HG03520 (cell line): ENCODE measurements around the gene MRPL39.

Source experiments
- ATAC-seq: cut with Tn5 transposase; IDR thresholded peaks from one replicate; pipeline ENCODE4 v1.9.1; 2021; ENCODE audit warnings: mild to moderate bottlenecking, moderate library complexity; ENCODE audit not compliant: unreplicated experiment

Gene MRPL39

GRCh38 chr21:25541042-25541441 lies 66.2 kb downstream of the MRPL39 start:
- no peak for ATAC-seq

GRCh38 chr21:25539606-25540005 lies 67.7 kb downstream of the MRPL39 start:
- no peak for ATAC-seq

GRCh38 chr21:25537174-25537573 lies 70.1 kb downstream of the MRPL39 start:
- no peak for ATAC-seq

- ATAC-seq = no peak
These were observed 70.5 kb downstream of the MRPL39 start for GRCh38 chr21:25536752-25537151.

GRCh38 chr21:25535849-25536248 lies 71.4 kb downstream of the MRPL39 start:
- ATAC-seq = no peak
